Ovary (tissue), 3 donors: ENCODE data around the gene STXBP4.

ENCODE experiments used
- POLR2A ChIP-seq: fragments of 450-650 bp; IDR thresholded peaks from one replicate; pipeline ENCODE4 v1.6.1; 2017; ENCODE audit warnings: antibody characterized with exemption, mild to moderate bottlenecking, moderate library complexity
- TF ChIP-seq, protein P1 (sequence below), 3 donors: fragments of 450-650 bp in 2 of 3; fragments of 200-600 bp in 1 of 3; IDR thresholded peaks; one replicate each; pipeline versions ENCODE4 v1.5.1 to v1.8.0; 2016 to 2022; ENCODE audit warnings: antibody characterized with exemption in 3 of 3, mild to moderate bottlenecking in 1 of 3
- donor health status: DM: no; HTN: no; CAD: no.

DNA sequence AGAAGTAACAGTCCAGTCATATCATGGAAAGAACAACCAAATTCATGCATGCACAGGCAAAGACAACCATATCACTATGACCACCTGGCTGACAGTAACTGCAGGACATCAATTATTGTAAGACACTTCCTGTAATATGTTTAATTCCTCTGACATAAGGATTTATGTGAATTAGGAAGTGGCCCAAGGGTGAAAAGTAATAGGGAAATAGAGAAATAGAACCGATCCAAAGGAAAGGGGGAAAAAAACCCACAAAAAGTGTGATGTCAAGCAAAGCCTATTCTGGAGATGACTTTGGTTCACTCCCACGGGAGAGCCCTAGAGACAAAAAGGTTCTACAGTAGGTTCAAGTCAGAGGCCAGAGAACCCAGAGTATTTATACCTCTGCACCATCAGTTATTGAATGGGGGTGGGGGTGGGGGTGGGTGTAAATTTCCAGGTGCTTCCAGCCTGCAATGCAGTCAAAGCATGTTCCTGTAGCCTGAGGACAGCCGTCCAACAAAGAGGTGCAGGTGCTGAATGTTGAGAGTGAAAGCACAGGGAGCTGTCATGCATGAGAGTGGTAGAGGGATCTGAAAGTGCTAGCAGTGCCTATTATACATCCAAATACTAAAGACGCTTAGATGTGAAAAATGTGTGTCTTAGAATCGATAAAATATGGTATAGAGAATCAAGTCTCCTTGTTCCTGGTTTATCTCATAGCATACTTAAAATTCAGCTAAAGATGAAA lies 200.6 kb downstream of the STXBP4 start:
- TF ChIP-seq, protein P1, sequence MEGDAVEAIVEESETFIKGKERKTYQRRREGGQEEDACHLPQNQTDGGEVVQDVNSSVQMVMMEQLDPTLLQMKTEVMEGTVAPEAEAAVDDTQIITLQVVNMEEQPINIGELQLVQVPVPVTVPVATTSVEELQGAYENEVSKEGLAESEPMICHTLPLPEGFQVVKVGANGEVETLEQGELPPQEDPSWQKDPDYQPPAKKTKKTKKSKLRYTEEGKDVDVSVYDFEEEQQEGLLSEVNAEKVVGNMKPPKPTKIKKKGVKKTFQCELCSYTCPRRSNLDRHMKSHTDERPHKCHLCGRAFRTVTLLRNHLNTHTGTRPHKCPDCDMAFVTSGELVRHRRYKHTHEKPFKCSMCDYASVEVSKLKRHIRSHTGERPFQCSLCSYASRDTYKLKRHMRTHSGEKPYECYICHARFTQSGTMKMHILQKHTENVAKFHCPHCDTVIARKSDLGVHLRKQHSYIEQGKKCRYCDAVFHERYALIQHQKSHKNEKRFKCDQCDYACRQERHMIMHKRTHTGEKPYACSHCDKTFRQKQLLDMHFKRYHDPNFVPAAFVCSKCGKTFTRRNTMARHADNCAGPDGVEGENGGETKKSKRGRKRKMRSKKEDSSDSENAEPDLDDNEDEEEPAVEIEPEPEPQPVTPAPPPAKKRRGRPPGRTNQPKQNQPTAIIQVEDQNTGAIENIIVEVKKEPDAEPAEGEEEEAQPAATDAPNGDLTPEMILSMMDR (IDR thresholded peaks at IDR 0.05) = no peak
- TF ChIP-seq POLR2A = no peak
